ENCODE measurements around the gene ZNF79. TPM values are rescaled to one million over a fixed set of nuclear protein-coding genes. Genes with fewer than 3 reads are reported as not detected.

Gene ZNF79
- total RNA-seq, 2 donors from 2014 or later = 7.4 to 9.1 TPM

GRCh38 chr9:127488946-127489345, 64.8 kb downstream of the ZNF79 start:
- Mint-ChIP-seq H3K36me3 (ENCODE audit: low read depth) (peaks cover 38% of the 10 kb centered on the region), H3K4me1 (peaks cover 3% of the 10 kb centered on the region), H3K27me3 (ENCODE audit: insufficient read depth) (no peaks in the 10 kb centered on the region), H3K4me3 (no peak overlapping the region), H3K9me3 (no peaks in the 10 kb centered on the region), H3K27ac (no peak overlapping the region)
- TF ChIP-seq CTCF (conservative IDR thresholded peaks at IDR 0.05) = no peak
- Histone ChIP-seq H3K4me1 (ENCODE audit: control insufficient read depth, insufficient read depth, low read length) (no peaks in the 10 kb centered on the region), H3K36me3 (ENCODE audit: control insufficient read depth, insufficient read depth, low read length) (peaks cover 39% of the 10 kb centered on the region), H3K27ac (ENCODE audit: low read depth, low read length) (no peak overlapping the region), H3K9me3 (ENCODE audit: control insufficient read depth, low read length) (no peaks in the 10 kb centered on the region), H3K9ac (ENCODE audit: extremely low read depth, low read length, poor library complexity, severe bottlenecking) (no peak overlapping the region), H3K4me3 (ENCODE audit: low read length) (no peak overlapping the region), H3K27me3 (ENCODE audit: control insufficient read depth, insufficient read depth, low read length, poor library complexity, severe bottlenecking) (no peaks in the 10 kb centered on the region)
- no peak for DNase-seq
- WGBS, 2 experiments (ENCODE audit: insufficient coverage in 1 of 2, insufficient read length in 1 of 2) = 85 to 89% methylated on average over 5 to 8 of the region's 8 CpGs

- Mint-ChIP-seq H3K4me1 (peaks cover 3% of the 10 kb centered on the region), H3K9me3 (no peaks in the 10 kb centered on the region), H3K36me3 (ENCODE audit: low read depth) (peaks cover 33% of the 10 kb centered on the region), H3K27ac (peak overlapping the region; percentile 36), H3K27me3 (ENCODE audit: insufficient read depth) (no peaks in the 10 kb centered on the region), H3K4me3 (no peak overlapping the region)
- Histone ChIP-seq H3K27me3 (ENCODE audit: control insufficient read depth, insufficient read depth, low read length, poor library complexity, severe bottlenecking) (no peaks in the 10 kb centered on the region), H3K4me1 (ENCODE audit: control insufficient read depth, insufficient read depth, low read length) (no peaks in the 10 kb centered on the region), H3K9me3 (ENCODE audit: control insufficient read depth, low read length) (no peaks in the 10 kb centered on the region), H3K4me3 (ENCODE audit: low read length) (no peak overlapping the region), H3K9ac (ENCODE audit: extremely low read depth, low read length, poor library complexity, severe bottlenecking) (no peak overlapping the region), H3K36me3 (ENCODE audit: control insufficient read depth, insufficient read depth, low read length) (peaks cover 34% of the 10 kb centered on the region), H3K27ac (ENCODE audit: low read depth, low read length) (no peak overlapping the region)
- peak; percentile 94 for DNase-seq
- 67 to 73% methylated on average over 11 to 22 of the region's 22 CpGs for WGBS, 2 experiments (ENCODE audit: insufficient coverage in 1 of 2, insufficient read length in 1 of 2)
- peak; percentile 78 for TF ChIP-seq CTCF (conservative IDR thresholded peaks at IDR 0.05)
Observed at GRCh38 chr9:127489471-127490115, 65.4 kb downstream of the ZNF79 start.

GRCh38 chr9:127490535-127491230, 66.5 kb downstream of the ZNF79 start:
- Histone ChIP-seq H3K4me1 (ENCODE audit: control insufficient read depth, insufficient read depth, low read length) (no peaks in the 10 kb centered on the region), H3K9me3 (ENCODE audit: control insufficient read depth, low read length) (no peaks in the 10 kb centered on the region), H3K4me3 (ENCODE audit: low read length) (no peak overlapping the region), H3K36me3 (ENCODE audit: control insufficient read depth, insufficient read depth, low read length) (peaks cover 38% of the 10 kb centered on the region), H3K27ac (ENCODE audit: low read depth, low read length) (no peak overlapping the region), H3K9ac (ENCODE audit: extremely low read depth, low read length, poor library complexity, severe bottlenecking) (no peak overlapping the region), H3K27me3 (ENCODE audit: control insufficient read depth, insufficient read depth, low read length, poor library complexity, severe bottlenecking) (no peaks in the 10 kb centered on the region)
- TF ChIP-seq CTCF (conservative IDR thresholded peaks at IDR 0.05) = no peak
- H3K4me1 Mint-ChIP-seq = peaks cover 3% of the 10 kb centered on the region
- WGBS, 2 experiments (ENCODE audit: insufficient coverage in 1 of 2, insufficient read length in 1 of 2) = 93 to 95% methylated on average over 9 of the region's 9 CpGs
- H3K9me3 Mint-ChIP-seq = no peaks in the 10 kb centered on the region
- H3K27me3 Mint-ChIP-seq (ENCODE audit: insufficient read depth) = no peaks in the 10 kb centered on the region
- peaks cover 30% of the 10 kb centered on the region for H3K36me3 Mint-ChIP-seq (ENCODE audit: low read depth)
- no peak overlapping the region for H3K27ac Mint-ChIP-seq
- no peak overlapping the region for H3K4me3 Mint-ChIP-seq
- DNase-seq = no peak

All from endodermal cell (in vitro differentiated cells).